Cerebellar nuclear complex (tissue), 1 donor: ENCODE data around the gene CCDC40.
"Not testable (repeated sequence)": the region's sequence is repeated elsewhere in the genome, so short reads cannot be mapped to it uniquely, and the experiment has no call there.

ENCODE experiments used
- DNase-seq, 2 experiments: peaks; one replicate each; lab custom pipeline; 2025; lab: John Stamatoyannopoulos, UW

CCDC40 gene

GRCh38 chr17:80035937-80036714 lies at the start of gene CCDC40:
Gene CCDC40 (plus strand): TSS chr17:80036642. CDS start chr17:80036663, 21 bp downstream.
- no peak for DNase-seq

GRCh38 chr17:79987187-79987934 lies 49.1 kb upstream of the CCDC40 start:
- no peak for DNase-seq

- no peak for DNase-seq
Measured at GRCh38 chr17:79987935-79988184, 48.6 kb upstream of the CCDC40 start.

GRCh38 chr17:79988185-79988971 lies 48.1 kb upstream of the CCDC40 start:
- DNase-seq, result no peak

GRCh38 chr17:79989106-79989835 lies 47.2 kb upstream of the CCDC40 start:
- DNase-seq, result no peak

GRCh38 chr17:79990051-79990592 lies 46.3 kb upstream of the CCDC40 start:
- no peak for DNase-seq

- no peak for DNase-seq
Measured at GRCh38 chr17:79990704-79991103, 45.7 kb upstream of the CCDC40 start.

GRCh38 chr17:79991140-79991923 lies 45.1 kb upstream of the CCDC40 start:
- no peak for DNase-seq

GRCh38 chr17:79991924-79992648 lies 44.4 kb upstream of the CCDC40 start:
- DNase-seq, result no peak

GRCh38 chr17:79992649-79993389 lies 43.6 kb upstream of the CCDC40 start:
- no peak for DNase-seq

- DNase-seq, result no peak
Measured at GRCh38 chr17:79993390-79994227, 42.8 kb upstream of the CCDC40 start.

GRCh38 chr17:79994228-79994569 lies 42.2 kb upstream of the CCDC40 start:
- not testable (repeated sequence) for DNase-seq

- no peak for DNase-seq
Measured at GRCh38 chr17:79994602-79995001, 41.8 kb upstream of the CCDC40 start.

GRCh38 chr17:79995696-79996095 lies 40.7 kb upstream of the CCDC40 start:
- no peak for DNase-seq

GRCh38 chr17:79996291-79996690 lies 40.2 kb upstream of the CCDC40 start:
- DNase-seq, result no peak

- DNase-seq, result no peak
Measured at GRCh38 chr17:79997011-79997660, 39.3 kb upstream of the CCDC40 start.

GRCh38 chr17:80000136-80000535 lies 36.3 kb upstream of the CCDC40 start:
- DNase-seq, result no peak
